Adipocyte (in vitro differentiated cells): ENCODE measurements around the gene VILL.
A peak's percentile ranks its signal among the peaks of the same experiment; 100 is the strongest.

ENCODE experiments used
- DNase-seq: peaks from one replicate; pipeline ENCODE4 v3.0.0-alpha.2; 2015; ENCODE audit warnings: low read depth
- H3K27me3 ChIP-seq: replicated peaks from 2 replicates; pipeline ENCODE4 v1.7.0; 2013; ENCODE audit warnings: mild to moderate bottlenecking, low read length, moderate library complexity; ENCODE audit not compliant: control insufficient read depth, insufficient read depth
- H3K36me3 ChIP-seq: 2 replicates; pipeline ENCODE4 v1.7.0; 2013; ENCODE audit warnings: low read length, mild to moderate bottlenecking, moderate library complexity; ENCODE audit not compliant: control insufficient read depth, insufficient read depth, severe bottlenecking
- H3K4me1 ChIP-seq: 2 replicates; pipeline ENCODE4 v1.7.0; 2013; ENCODE audit warnings: mild to moderate bottlenecking, low read length, moderate library complexity; ENCODE audit not compliant: control insufficient read depth, insufficient read depth
- H3K4me3 ChIP-seq: 2 replicates; pipeline ENCODE4 v1.7.0; 2013; ENCODE audit warnings: mild to moderate bottlenecking, low read length, moderate library complexity
- H3K9ac ChIP-seq: 2 replicates; pipeline ENCODE4 v1.7.0; 2013; ENCODE audit warnings: mild to moderate bottlenecking, low read length, moderate library complexity
- H3K9me3 ChIP-seq: 2 replicates; pipeline ENCODE4 v1.7.0; 2013; ENCODE audit warnings: mild to moderate bottlenecking, low read length, moderate library complexity; ENCODE audit not compliant: control insufficient read depth

The VILL gene

DNA sequence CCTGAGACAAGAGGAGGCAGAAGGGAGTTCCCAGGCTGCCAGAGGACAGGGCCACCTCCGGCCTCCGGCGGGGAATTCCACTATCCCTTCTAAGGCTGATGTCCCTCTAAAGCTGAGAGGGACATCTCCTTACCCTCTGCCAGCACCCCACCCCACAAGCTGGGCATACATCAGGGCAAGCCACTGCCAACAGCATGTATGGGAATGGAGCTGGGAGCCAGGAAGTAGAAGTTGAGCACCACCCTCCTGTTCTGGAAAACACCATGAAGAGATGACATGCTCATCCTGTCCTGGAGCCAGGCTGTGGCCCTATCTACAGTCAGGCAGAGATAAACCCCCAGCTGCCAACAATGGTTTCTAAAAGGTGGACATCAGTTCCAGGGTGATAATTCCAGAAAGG is 31.7 kb downstream of the VILL start:
- peaks cover 21% of the 10 kb centered on the region for H3K36me3 ChIP-seq
- no peak for DNase-seq
- H3K4me3 ChIP-seq, result no peak overlapping the region
- H3K9ac ChIP-seq, result no peak overlapping the region
- H3K4me1 ChIP-seq, result peaks cover 15% of the 10 kb centered on the region
- H3K27me3 ChIP-seq, result no peaks in the 10 kb centered on the region
- no peaks in the 10 kb centered on the region for H3K9me3 ChIP-seq

GRCh38 chr3:38022896-38023709 is 32.5 kb downstream of the VILL start:
- Histone ChIP-seq H3K27me3 (no peaks in the 10 kb centered on the region), H3K9me3 (no peaks in the 10 kb centered on the region), H3K4me3 (peak overlapping the region; percentile 96), H3K9ac (peak overlapping the region; percentile 92), H3K4me1 (peaks cover 15% of the 10 kb centered on the region), H3K36me3 (peaks cover 13% of the 10 kb centered on the region)
- DNase-seq, result no peak

DNA sequence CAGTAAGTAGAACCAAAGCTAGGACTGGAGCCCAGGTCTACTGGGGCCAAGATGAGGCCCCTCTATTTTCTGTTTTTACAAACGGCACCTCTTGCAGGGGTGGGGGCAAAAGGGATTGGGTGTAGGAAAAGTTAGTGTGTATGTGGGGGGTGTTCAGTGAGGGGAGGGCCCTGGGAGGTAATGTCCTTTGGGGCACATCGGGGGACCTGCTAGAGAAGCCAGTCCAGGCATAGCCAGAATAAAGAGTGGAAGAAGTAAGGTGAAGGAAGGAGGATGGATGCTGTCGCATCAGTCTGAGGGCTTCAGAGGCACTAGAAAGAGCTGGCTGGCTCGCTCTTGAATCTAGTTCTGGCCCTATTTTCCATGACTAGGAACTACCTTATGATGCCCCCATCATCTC is 36.3 kb downstream of the VILL start:
- Histone ChIP-seq H3K36me3 (no peaks in the 10 kb centered on the region), H3K4me3 (no peak overlapping the region), H3K9ac (no peak overlapping the region), H3K9me3 (no peaks in the 10 kb centered on the region), H3K27me3 (no peaks in the 10 kb centered on the region), H3K4me1 (peaks cover 37% of the 10 kb centered on the region)
- no peak for DNase-seq

DNA sequence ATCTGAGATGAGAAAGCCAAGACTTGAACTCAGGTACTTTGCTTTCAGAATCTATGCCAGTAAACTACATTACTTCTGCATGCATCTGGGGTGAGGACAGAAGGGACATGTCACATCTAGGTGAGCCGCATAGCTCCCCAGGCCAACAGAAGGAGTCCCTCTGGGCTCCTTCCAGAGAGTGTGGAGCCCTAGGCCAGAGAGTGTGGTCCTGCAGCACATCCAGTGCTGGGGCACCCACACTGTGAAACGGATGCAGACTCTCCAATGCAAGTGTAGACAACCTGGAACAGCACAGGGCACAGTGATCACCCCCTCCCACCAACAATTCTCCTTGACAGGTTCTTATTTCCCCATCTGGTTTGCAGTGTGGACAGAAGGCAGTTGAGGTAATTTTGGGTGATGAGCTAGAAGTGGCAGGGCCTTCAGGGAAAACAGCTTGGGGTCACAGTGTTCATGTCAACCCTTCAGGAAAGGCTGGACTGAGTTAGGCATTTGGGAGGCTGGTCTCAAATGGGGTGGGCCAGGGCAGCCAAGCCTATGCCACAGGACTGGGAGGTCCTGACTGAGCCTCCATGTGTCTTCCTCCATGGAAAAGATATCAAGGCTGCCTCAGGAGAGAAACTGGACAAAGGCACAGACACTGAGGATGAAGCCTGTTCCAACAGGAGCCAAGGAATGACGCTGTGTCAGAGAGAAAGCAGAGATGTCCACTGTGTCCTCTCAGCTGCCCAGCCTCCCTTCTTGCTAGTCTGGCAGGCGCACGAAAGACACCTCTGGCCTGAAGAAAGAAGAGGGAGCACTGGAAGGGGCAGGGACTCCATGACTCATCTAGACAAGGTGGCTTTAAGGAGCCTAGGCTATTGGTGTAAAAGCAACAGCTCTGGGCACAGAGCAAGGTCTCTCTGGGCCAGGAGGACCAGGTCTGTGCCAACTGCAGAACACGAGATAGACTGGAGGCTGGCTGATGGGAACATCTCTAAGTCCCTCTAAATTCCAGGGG is 37.2 kb downstream of the VILL start:
- Histone ChIP-seq H3K4me1 (peaks cover 38% of the 10 kb centered on the region), H3K27me3 (no peaks in the 10 kb centered on the region), H3K4me3 (peak overlapping the region; percentile 84)

GRCh38 chr3:38028621-38029361 is 38.2 kb downstream of the VILL start:
- Histone ChIP-seq H3K4me1 (peaks cover 33% of the 10 kb centered on the region), H3K27me3 (no peaks in the 10 kb centered on the region), H3K36me3 (no peaks in the 10 kb centered on the region), H3K9ac (peak overlapping the region; percentile 85), H3K9me3 (no peaks in the 10 kb centered on the region), H3K4me3 (peak overlapping the region; percentile 84)
- DNase-seq, result peak; percentile 62

More for the DNA sequence above, 37.2 kb downstream of the VILL start:
- H3K9me3 ChIP-seq, result no peaks in the 10 kb centered on the region
- no peak for DNase-seq
- H3K9ac ChIP-seq, result no peak overlapping the region
- H3K36me3 ChIP-seq, result no peaks in the 10 kb centered on the region

DNA sequence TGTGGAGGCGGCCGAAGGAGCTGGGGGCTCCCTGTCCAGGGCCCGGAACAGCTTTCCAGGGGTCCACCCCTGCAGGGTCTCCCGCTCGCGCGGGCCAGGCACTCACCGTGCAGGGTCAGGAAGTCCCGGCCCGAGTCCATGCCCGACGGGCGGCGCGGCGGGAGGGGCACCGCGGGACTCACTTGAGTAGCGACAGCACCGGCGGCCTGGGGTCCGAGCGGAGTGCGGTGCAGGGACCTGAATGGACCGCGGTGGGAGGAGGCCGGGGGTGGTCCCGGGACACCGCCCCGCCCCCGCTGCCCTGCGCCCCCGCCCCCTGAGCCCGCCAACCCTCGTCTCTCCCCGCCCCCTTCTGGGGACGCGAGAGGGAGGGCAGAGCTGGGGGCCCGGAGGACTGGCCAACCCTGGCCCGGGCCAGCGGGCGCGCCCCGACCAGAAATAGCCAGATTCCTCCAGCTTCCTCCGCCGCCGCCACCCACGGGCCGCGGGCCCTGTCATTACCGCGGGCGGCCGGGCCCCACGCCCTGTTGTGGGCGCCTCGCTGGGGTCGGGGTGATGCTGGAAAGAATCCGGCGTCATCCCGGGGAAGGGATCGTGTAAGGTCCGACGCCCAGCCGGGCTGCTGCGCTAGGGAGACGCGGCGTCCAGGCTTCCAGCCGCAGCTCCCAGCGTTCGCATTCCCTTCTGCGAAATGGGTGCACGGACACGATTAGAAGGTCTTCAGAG is 39.0 kb downstream of the VILL start, which contains the start of gene PLCD1:
TSS of gene PLCD1 (minus strand) at position 243 of the 726 bp plus-strand sequence. CDS start at position 140, 103 bp downstream.
- Histone ChIP-seq H3K27me3 (no peaks in the 10 kb centered on the region), H3K4me3 (peak within 1 kb of the TSS; percentile 84), H3K4me1 (peaks cover 32% of the 10 kb centered on the region), H3K9me3 (no peaks in the 10 kb centered on the region), H3K36me3 (no peaks in the 10 kb centered on the region), H3K9ac (peak within 1 kb of the TSS; percentile 85)
- DNase-seq, result peak; percentile 88

DNA sequence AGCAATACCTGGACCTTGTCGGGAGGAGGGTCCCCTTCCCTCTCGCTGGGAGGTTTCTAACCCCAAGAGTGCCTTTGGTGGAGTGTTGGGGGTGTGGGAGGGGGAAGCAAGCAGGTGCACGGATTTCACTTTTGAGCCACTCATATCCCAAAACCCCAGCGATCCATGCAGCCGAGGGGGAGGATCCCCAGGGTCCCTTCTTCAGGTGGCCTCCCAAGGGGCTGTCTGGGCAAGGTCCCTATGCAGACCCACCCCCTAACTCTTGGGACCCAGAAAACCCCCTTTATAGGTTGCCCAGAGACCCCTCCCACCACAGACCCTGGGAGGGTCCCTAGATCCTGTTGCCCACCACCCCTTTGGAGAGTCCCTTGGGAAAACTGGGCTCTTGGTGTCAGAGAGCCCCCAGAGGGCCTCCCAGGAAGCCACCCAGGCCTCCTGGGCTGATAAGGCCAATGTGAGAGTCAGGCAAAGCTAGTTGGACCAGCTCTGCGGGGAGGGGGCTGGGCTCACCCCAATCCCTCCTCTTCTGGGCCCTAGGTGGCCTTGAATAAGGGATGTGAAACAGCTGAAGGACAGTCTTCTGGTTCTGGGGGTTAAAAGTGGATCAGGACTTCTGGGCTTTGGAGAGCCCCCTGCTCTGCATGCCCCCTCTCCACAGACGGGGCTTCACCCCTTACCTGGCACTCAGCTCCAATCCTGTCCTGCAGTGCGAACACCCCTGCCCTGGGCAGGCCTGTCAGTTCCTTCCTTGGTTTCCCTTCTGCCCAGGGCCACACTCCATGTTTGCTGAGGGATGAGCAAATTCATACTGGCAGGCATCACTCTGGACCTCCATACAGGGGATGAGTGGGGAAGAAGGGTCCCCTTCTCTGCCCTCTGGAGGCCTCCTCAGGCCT is 39.8 kb downstream of the VILL start:
- Histone ChIP-seq H3K4me1 (peaks cover 29% of the 10 kb centered on the region), H3K4me3 (peak overlapping the region; percentile 79), H3K27me3 (no peaks in the 10 kb centered on the region), H3K36me3 (no peaks in the 10 kb centered on the region), H3K9ac (peak overlapping the region; percentile 82), H3K9me3 (no peaks in the 10 kb centered on the region)
- no peak for DNase-seq

GRCh38 chr3:38031022-38031994 is 40.7 kb downstream of the VILL start:
- Histone ChIP-seq H3K4me3 (no peak overlapping the region), H3K4me1 (peaks cover 23% of the 10 kb centered on the region), H3K9ac (no peak overlapping the region), H3K9me3 (no peaks in the 10 kb centered on the region), H3K36me3 (no peaks in the 10 kb centered on the region), H3K27me3 (no peaks in the 10 kb centered on the region)
- DNase-seq, result peak; percentile 58

- no peak for DNase-seq
- Histone ChIP-seq H3K9me3 (no peaks in the 10 kb centered on the region), H3K9ac (no peak overlapping the region), H3K4me3 (no peak overlapping the region), H3K27me3 (no peaks in the 10 kb centered on the region), H3K36me3 (no peaks in the 10 kb centered on the region), H3K4me1 (peaks cover 23% of the 10 kb centered on the region)
These were observed 41.8 kb downstream of the VILL start for GRCh38 chr3:38032328-38032865.
